PC-9 (cell line): ENCODE data around the gene CCK.

ENCODE experiments used
- EZH2 ChIP-seq: fragments of 200-600 bp; sonication (generic); IDR thresholded peaks from 2 replicates; pipeline ENCODE4 v1.8.0; 2017; ENCODE audit warnings: antibody characterized with exemption, low read depth
- TF ChIP-seq, protein P1 (sequence below): fragments of 200-600 bp; sonication (generic); conservative IDR thresholded peaks from 2 replicates; pipeline ENCODE4 v1.6.1; 2017; ENCODE audit warnings: mixed run types, antibody characterized with exemption, mild to moderate bottlenecking, moderate library complexity

DNA sequence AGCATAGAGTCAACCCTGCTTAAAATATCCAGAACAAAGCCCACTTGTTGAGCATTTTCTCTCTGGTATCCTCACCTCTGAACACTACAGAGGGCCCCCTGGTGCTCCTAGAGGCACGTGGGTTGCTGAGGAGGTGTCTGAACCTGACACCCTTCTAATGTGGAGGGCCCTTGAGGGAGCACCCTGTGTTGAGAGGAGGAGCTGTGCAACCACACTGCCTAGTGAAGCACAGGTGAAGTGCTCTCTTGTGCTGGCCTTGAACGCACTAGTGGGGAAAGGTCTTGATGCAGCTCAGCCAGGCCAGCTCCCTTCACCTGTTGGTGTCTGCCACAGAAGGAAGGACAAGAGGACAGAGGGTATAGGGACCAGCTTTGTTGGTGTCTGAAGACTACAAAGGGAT, 51.9 kb downstream of the CCK start:
- TF ChIP-seq EZH2 = no peak
- TF ChIP-seq, protein P1, sequence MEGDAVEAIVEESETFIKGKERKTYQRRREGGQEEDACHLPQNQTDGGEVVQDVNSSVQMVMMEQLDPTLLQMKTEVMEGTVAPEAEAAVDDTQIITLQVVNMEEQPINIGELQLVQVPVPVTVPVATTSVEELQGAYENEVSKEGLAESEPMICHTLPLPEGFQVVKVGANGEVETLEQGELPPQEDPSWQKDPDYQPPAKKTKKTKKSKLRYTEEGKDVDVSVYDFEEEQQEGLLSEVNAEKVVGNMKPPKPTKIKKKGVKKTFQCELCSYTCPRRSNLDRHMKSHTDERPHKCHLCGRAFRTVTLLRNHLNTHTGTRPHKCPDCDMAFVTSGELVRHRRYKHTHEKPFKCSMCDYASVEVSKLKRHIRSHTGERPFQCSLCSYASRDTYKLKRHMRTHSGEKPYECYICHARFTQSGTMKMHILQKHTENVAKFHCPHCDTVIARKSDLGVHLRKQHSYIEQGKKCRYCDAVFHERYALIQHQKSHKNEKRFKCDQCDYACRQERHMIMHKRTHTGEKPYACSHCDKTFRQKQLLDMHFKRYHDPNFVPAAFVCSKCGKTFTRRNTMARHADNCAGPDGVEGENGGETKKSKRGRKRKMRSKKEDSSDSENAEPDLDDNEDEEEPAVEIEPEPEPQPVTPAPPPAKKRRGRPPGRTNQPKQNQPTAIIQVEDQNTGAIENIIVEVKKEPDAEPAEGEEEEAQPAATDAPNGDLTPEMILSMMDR = no peak
